NCI-H82 (cell line): ENCODE data around the gene C2orf81.
A peak's percentile ranks its signal among the peaks of the same experiment; 100 is the strongest.
"Not testable (repeated sequence)": the region's sequence is repeated elsewhere in the genome, so short reads cannot be mapped to it uniquely, and the experiment has no call there.

ENCODE experiments used
- DNase-seq: peaks from one replicate; lab custom pipeline; 2025; lab: John Stamatoyannopoulos, UW

Gene C2orf81

GRCh38 chr2:74423231-74424095, 2.0 kb upstream of the C2orf81 start:
- no peak for DNase-seq

DNA sequence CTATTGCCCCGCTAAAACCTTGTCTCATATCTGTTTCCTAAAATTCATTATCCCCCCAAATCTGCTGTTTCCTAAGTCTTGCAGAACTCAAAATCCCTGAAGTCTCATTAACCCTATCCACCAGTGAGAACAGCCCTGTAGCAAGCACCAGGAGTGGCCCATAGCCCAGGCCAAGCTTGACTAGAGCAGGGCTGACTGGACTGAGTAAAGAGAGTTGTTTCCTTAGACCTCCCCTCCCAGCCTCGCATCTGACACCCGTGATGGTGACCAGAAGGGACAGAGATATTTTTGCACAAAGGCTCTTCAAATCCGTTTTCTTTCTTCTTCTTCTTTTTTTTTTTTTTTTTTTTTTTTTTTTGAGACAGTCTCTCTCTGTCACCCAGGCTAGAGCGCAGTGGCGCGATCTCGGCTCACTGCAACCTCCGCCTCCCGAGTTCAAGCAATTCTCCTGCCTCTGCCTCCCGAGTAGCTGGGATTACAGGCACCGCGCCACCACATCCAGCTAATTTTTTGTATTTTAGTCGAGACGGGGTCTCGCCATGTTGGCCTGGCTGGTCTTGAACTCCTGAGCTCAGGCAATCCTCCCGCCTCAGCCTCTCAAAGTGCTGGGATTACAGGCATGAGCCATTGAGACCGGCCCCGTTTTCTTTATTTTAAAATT, 846 bp downstream of the C2orf81 start:
- not testable (repeated sequence) for DNase-seq

GRCh38 chr2:74420006-74420405, 1.4 kb downstream of the C2orf81 start:
- no peak for DNase-seq

DNA sequence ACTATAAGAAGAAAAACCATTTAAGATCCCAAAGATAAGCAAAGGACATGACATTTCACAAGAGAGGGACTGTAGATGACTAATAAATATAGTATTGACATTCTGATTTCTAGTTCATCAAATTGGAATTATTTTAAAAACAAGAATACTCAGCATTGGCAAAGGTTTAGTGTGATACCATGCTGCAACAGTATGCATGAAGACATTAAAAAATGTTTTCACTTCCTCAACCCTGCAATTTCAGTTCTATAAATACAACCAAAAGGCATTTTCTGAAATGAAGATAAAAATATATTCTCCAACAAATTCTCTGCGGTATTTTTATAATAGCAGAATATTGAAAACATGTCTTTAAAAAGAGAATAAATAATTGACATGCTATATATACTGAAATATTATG, 2.1 kb downstream of the C2orf81 start:
- DNase-seq, result no peak

- no peak for DNase-seq
These were observed 3.1 kb downstream of the C2orf81 start for GRCh38 chr2:74418312-74418711.

GRCh38 chr2:74417763-74418162, 3.7 kb downstream of the C2orf81 start:
- no peak for DNase-seq

DNA sequence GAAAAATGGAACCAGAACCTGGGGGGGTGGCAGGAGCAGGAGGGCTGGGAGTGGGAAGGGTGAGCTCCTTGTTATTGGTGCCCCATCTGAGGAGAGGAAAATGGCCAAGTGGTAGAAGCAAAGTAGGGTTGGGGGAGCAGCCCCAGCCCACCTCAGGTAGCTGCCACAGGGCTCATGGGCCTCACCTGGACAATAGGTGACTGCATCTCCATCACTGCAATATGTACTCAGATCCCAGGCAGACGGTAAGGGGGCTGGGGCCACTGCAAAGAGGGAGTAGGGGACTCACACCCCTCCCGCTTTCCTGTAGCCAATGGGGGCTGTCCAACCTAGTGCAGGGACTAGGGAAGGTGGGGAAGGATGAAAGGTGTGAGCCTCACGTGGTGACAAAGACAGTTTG, 4.2 kb downstream of the C2orf81 start:
- DNase-seq, result no peak

DNA sequence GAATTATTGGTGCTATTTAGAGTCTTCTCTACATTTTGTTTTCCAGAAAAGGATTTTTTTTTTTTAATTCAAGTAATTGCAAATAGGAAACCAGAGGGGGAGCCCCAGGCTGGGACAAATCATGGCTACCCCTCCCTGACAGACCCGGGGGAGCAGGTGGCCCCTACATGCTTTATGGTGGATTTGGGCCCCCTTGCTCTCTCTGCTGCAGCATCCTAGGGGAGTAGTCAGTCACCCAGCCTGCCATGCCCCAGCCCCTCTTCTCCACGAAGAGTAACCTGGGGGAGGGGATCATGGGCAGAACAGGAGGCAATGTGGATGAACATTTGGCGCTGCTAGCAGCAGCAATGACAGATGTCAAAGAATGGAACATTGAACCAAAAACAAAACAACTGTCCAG, 4.6 kb downstream of the C2orf81 start:
- DNase-seq, result peak; percentile 41

- DNase-seq, result no peak
These were observed 5.5 kb downstream of the C2orf81 start for GRCh38 chr2:74415762-74416395.

GRCh38 chr2:74414881-74415761, 6.3 kb downstream of the C2orf81 start:
- DNase-seq, result no peak

GRCh38 chr2:74414441-74414840, 7.0 kb downstream of the C2orf81 start:
- DNase-seq, result no peak

DNA sequence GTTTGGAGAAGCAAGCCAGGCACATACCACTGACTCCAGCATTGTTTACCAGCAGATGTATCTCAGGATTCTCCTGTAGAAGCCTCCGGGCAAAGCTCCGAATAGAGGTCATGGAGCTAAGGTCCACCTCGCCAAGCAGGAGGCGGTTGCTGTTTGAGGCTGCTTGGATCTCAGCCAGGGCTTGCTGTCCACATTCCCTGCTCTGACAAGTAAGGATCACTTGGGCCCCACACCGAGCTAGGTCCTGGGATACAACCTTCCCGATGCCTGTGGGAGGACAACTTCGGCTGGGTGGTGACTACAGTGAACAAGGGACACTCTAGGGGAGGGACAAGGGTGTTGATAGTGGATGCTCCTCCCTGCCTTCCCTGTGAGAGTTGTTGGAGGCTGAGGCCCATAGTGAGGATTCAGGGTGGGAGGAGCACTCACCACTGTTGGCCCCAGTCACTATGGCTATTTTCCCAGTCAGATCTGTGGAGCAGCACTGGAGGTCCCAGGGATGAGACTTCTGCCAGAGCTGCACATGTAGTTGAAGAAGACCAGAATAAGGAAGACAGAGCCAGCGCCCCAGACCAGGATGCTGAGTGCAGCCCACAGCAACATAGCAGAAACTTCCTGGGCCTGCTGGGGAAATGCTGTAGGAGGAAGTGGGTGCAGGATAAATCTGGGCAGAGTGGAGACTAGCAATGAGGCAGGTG, 8.3 kb downstream of the C2orf81 start:
- DNase-seq, result no peak

- DNase-seq, result no peak
These were observed 13.7 kb downstream of the C2orf81 start for GRCh38 chr2:74407682-74408081.

- DNase-seq, result no peak
These were observed 15.4 kb downstream of the C2orf81 start for GRCh38 chr2:74406035-74406434.

- DNase-seq, result no peak
These were observed 19.5 kb downstream of the C2orf81 start for GRCh38 chr2:74401891-74402290.

- peak; percentile 68 for DNase-seq
These were observed 21.6 kb downstream of the C2orf81 start for GRCh38 chr2:74399785-74400184.

DNA sequence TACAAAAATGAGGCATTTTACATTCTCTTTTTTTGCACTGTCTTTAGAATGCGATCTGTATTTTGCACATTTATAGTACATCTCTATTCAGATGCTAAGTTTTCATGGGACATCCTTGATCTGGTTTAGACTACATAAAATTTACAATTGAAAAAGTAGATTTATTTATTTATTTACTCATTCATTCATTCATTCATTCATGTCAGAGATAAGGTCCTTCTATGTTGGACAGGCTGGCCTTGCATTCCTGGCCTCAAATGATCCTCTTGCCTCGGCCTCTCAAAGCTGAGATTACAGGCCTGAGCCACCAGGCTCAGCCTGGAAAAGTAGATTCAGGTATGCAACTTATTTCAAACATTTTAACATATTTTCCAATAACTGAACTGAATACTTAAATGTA, 25.3 kb downstream of the C2orf81 start:
- DNase-seq, result no peak

DNA sequence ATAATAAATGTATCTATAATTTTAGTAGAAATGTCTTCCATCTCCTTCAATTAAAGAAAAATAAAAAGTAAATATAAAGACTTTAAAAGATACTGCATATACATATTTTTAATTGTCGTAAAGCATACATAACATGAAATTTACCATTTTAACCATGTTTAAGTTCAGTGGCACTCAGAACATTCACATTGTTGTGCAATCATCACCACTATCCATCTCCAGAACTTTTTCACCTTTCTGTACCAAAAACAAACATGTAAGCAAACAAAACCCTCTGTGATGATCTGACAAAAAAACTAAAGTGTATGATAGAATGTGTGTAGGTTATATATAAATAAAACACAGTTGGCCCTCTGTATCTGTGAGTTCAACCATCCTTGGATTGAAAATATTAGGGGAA, 27.9 kb downstream of the C2orf81 start:
- no peak for DNase-seq

- DNase-seq, result no peak
These were observed 29.0 kb downstream of the C2orf81 start for GRCh38 chr2:74392449-74392743.

DNA sequence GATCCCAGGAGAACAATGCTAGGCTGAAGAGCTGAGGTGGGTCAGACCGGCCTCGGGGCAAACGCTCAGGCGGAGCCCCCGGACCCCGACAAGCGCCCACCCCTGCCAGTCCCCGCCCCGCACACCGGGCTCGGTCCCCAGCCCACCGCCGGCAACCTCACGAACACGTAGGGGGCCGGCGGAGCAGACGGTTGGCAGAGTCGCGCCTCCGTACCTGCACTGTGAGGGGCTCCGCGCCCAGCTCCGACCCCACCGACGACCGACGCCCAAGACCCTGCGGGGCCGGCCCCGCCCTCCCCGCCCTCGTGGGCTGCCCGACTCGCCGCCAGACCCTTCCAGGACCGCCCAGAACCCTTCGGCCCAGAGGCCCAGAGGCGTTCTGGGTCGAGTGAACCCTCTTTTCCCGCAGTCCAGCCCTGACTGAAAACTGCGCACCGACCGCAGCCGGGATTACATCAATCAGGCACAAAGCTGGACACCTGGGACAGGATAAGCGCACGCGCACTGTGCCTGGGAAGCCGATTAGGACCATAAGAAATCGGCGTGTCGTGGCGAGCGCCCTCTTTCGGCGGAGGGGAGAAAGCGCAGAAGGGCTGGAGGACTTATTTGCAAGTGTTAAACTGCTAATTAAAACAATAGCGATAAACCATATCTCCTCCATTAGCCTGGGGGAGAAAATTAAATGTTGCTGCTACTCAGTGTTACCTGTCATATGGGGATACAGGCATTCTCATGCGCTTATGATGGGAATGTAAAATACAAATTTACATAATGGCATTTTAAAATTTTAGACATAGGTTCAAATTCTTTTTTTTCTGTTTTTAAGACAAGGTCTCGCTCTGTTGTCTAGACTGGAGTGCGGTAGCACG, 29.6 kb downstream of the C2orf81 start:
- peak; percentile 97 for DNase-seq

GRCh38 chr2:74391209-74391579, 30.2 kb downstream of the C2orf81 start:
- DNase-seq, result peak; percentile 66
